Trophoblast cell (in vitro differentiated cells and primary cell): ENCODE measurements around the gene GPHA2.

Experiments used
- DNase-seq, 2 donors: peaks; one replicate each; pipeline ENCODE4 v3.0.0-alpha.2; 2016
- H2AFZ ChIP-seq: 2 replicates; pipeline ENCODE4 v1.6.1; 2013; ENCODE audit warnings: low read length, moderate library complexity, mild to moderate bottlenecking; ENCODE audit not compliant: insufficient read depth, poor library complexity
- H2AK5ac ChIP-seq: 2 replicates; pipeline ENCODE4 v1.6.1; 2013; ENCODE audit warnings: mild to moderate bottlenecking, low read length
- H2BK120ac ChIP-seq: 2 replicates; pipeline ENCODE4 v1.6.1; 2013; ENCODE audit warnings: low read length, mild to moderate bottlenecking, moderate library complexity; ENCODE audit not compliant: insufficient read depth, poor library complexity
- H2BK12ac ChIP-seq: 2 replicates; pipeline ENCODE4 v1.6.1; 2013; ENCODE audit warnings: mild to moderate bottlenecking, low read length, moderate library complexity
- H2BK5ac ChIP-seq: 2 replicates; pipeline ENCODE4 v1.6.1; 2013; ENCODE audit warnings: low read length, low read depth, moderate library complexity, mild to moderate bottlenecking; ENCODE audit not compliant: poor library complexity
- H3K14ac ChIP-seq: 2 replicates; pipeline ENCODE4 v1.6.1; 2013; ENCODE audit warnings: mild to moderate bottlenecking, low read length
- H3K18ac ChIP-seq: 2 replicates; pipeline ENCODE4 v1.6.1; 2013; ENCODE audit warnings: mild to moderate bottlenecking, low read length
- H3K23ac ChIP-seq: 2 replicates; pipeline ENCODE4 v1.6.1; 2013; ENCODE audit warnings: low read length
- H3K27ac ChIP-seq: 2 replicates; pipeline ENCODE4 v1.5.1; 2013; ENCODE audit warnings: low read depth, mild to moderate bottlenecking, inconsistent platforms, low read length, moderate library complexity
- H3K27me3 ChIP-seq: 2 replicates; pipeline ENCODE4 v1.6.1; 2013; ENCODE audit warnings: inconsistent platforms, mild to moderate bottlenecking, low read length, moderate library complexity; ENCODE audit not compliant: insufficient read depth
- H3K36me3 ChIP-seq, 2 experiments: 1 replicate in 1 of 2; 2 replicates in 1 of 2; pipeline ENCODE4 v1.6.1; 2013; ENCODE audit warnings: low read length in 2 of 2, mild to moderate bottlenecking in 2 of 2, moderate library complexity in 1 of 2; ENCODE audit not compliant: insufficient read depth in 2 of 2, control insufficient read depth in 1 of 2
- H3K4ac ChIP-seq: 2 replicates; pipeline ENCODE4 v1.6.1; 2013; ENCODE audit warnings: low read depth, mild to moderate bottlenecking, low read length, moderate library complexity
- H3K4me1 ChIP-seq, 2 experiments: 1 replicate in 1 of 2; 2 replicates in 1 of 2; pipeline ENCODE4 v1.6.1; 2013; ENCODE audit warnings: low read length in 2 of 2, mild to moderate bottlenecking in 2 of 2, moderate library complexity in 1 of 2; ENCODE audit not compliant: insufficient read depth in 2 of 2, control insufficient read depth in 1 of 2
- H3K4me2 ChIP-seq: 2 replicates; pipeline ENCODE4 v1.6.1; 2013; ENCODE audit warnings: inconsistent platforms, mild to moderate bottlenecking, low read length, moderate library complexity
- H3K4me3 ChIP-seq: 2 replicates; pipeline ENCODE4 v1.5.1; 2013; ENCODE audit warnings: mild to moderate bottlenecking, low read depth, low read length, inconsistent platforms
- H3K79me1 ChIP-seq: one replicate; pipeline ENCODE4 v1.6.1; 2013; ENCODE audit warnings: low read length
- H3K79me2 ChIP-seq: 2 replicates; pipeline ENCODE4 v1.6.1; 2013; ENCODE audit warnings: low read length, mild to moderate bottlenecking; ENCODE audit not compliant: control insufficient read depth, insufficient read depth, poor library complexity
- H3K9ac ChIP-seq: 2 replicates; pipeline ENCODE4 v1.6.1; 2013; ENCODE audit warnings: mild to moderate bottlenecking, low read length
- H3K9me3 ChIP-seq: 2 replicates; pipeline ENCODE4 v1.6.1; 2013; ENCODE audit warnings: low read depth, mild to moderate bottlenecking, control low read depth, inconsistent platforms, low read length; ENCODE audit not compliant: insufficient read depth
- H4K12ac ChIP-seq: 2 replicates; pipeline ENCODE4 v1.6.1; 2013; ENCODE audit warnings: low read depth, mild to moderate bottlenecking, low read length, moderate library complexity
- H4K8ac ChIP-seq: 2 replicates; pipeline ENCODE4 v1.6.1; 2013; ENCODE audit warnings: low read depth, mild to moderate bottlenecking, low read length, moderate library complexity
- H4K91ac ChIP-seq: one replicate; pipeline ENCODE4 v1.6.1; 2013; ENCODE audit warnings: low read depth, mild to moderate bottlenecking, low read length, moderate library complexity
- WGBS: extraction: QIAGEN DNeasy Blood & Tissue Kit; methylation state at CpG from one replicate; pipeline ENCODE4 v1.1.7; 2013; ENCODE audit warnings: missing lambda C conversion rate; ENCODE audit not compliant: insufficient read length, insufficient coverage; ENCODE audit errors: extremely low coverage; 5-methylcytosine and 5-hydroxymethylcytosine counted together

Gene GPHA2

DNA sequence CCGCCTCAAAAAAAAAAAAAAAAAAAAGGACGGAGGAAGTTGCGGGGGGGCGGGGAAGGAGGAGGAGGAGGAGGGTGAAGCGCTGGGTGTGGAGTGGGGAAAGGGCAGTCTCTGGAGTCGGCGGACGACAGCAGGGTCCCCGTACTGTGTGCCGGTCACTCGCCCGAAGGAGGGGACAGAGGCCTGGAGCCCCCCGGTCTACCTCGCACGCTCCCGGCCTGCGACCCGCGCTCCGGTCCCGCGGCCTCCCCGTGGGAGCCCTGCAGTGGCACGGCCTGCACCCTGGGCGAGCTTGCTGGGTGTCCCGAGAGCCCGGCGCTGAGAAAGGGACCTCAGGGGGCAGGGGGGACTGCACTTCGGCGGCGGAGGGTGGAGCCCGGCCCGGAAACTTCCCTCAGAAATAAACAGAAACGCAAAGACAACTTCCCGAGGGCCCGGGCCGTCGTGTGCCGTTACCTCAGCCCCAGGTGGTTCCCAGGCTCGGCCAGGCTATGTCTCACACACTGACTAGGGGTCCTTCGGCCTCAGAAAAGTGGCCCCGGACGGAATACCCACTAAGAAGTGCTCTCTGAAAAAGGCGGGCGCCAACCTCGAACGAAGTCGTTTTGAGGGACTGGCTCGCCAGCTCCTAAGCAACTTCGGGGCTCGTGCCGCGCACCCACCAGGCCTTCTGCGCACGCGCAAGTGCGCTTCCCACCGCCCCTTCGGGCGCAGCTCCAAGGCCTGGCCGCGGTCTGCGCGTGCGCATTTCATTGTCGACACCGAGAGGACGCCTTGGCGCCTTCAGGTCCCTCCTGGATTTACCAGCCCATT, 35.9 kb upstream of the GPHA2 start, which contains the start of gene MAJIN:
Gene MAJIN (minus strand): TSS at position 688 of the 813 bp plus-strand sequence. CDS start 12,703 bp downstream, outside the sequence.
- no peaks in the 10 kb centered on the region for H3K4me1 ChIP-seq
- H2BK120ac ChIP-seq, result no peak within 1 kb of the TSS
- H3K23ac ChIP-seq, result no peak within 1 kb of the TSS
- no peak within 1 kb of the TSS for H3K4ac ChIP-seq
- DNase-seq, result peak; percentile 91 to 92
- H4K12ac ChIP-seq, result no peak within 1 kb of the TSS
- no peak within 1 kb of the TSS for H3K14ac ChIP-seq
- no peak within 1 kb of the TSS for H4K8ac ChIP-seq
- no peak within 1 kb of the TSS for H2AFZ ChIP-seq
- H2BK5ac ChIP-seq, result peak within 1 kb of the TSS; percentile 14
- H3K36me3 ChIP-seq, result no peaks in the 10 kb centered on the region
- no peak within 1 kb of the TSS for H3K9ac ChIP-seq
- no peaks in the 10 kb centered on the region for H3K9me3 ChIP-seq
- H3K27me3 ChIP-seq, result no peaks in the 10 kb centered on the region
- H3K79me1 ChIP-seq, result no peaks in the 10 kb centered on the region
- H3K4me3 ChIP-seq, result no peak within 1 kb of the TSS
- no peak within 1 kb of the TSS for H2AK5ac ChIP-seq
- H4K91ac ChIP-seq, result no peak within 1 kb of the TSS
- no peak within 1 kb of the TSS for H2BK12ac ChIP-seq
- H3K18ac ChIP-seq, result no peak within 1 kb of the TSS
- H3K4me2 ChIP-seq, result peak within 1 kb of the TSS; percentile 4
- no CpG with 5 or more reads among the region's 69 CpGs for WGBS
- no peak within 1 kb of the TSS for H3K27ac ChIP-seq
- no peaks in the 10 kb centered on the region for H3K79me2 ChIP-seq

- DNase-seq, result no peak
- no CpG with 5 or more reads among the region's 8 CpGs for WGBS
Observed at GRCh38 chr11:64970731-64971151, 35.0 kb upstream of the GPHA2 start.

GRCh38 chr11:64969209-64969608, 33.5 kb upstream of the GPHA2 start:
- no peak overlapping the region for H2AK5ac ChIP-seq
- H2BK12ac ChIP-seq, result no peak overlapping the region
- H3K4me3 ChIP-seq, result no peak overlapping the region
- no peak overlapping the region for H3K4me2 ChIP-seq
- H3K14ac ChIP-seq, result no peak overlapping the region
- no peak overlapping the region for H3K23ac ChIP-seq
- H3K79me1 ChIP-seq, result no peaks in the 10 kb centered on the region
- DNase-seq, result peak in 1 of 2 donors; percentile 66
- no peak overlapping the region for H3K4ac ChIP-seq
- no peak overlapping the region for H2BK120ac ChIP-seq
- no peaks in the 10 kb centered on the region for H3K9me3 ChIP-seq
- no peak overlapping the region for H3K27ac ChIP-seq
- no peaks in the 10 kb centered on the region for H3K27me3 ChIP-seq
- no peak overlapping the region for H3K9ac ChIP-seq
- no peak overlapping the region for H2BK5ac ChIP-seq
- H4K91ac ChIP-seq, result no peak overlapping the region
- WGBS, result no CpG with 5 or more reads among the region's 5 CpGs
- H4K8ac ChIP-seq, result no peak overlapping the region
- H3K4me1 ChIP-seq, result no peaks in the 10 kb centered on the region
- no peaks in the 10 kb centered on the region for H3K36me3 ChIP-seq
- no peak overlapping the region for H4K12ac ChIP-seq
- no peak overlapping the region for H3K18ac ChIP-seq
- H3K79me2 ChIP-seq, result no peaks in the 10 kb centered on the region
- no peak overlapping the region for H2AFZ ChIP-seq

More at GRCh38 chr11:64970731-64971151, 35.0 kb upstream of the GPHA2 start:
- Histone ChIP-seq H3K9me3 (no peaks in the 10 kb centered on the region), H2BK12ac (no peak overlapping the region), H3K4me3 (no peak overlapping the region), H4K12ac (no peak overlapping the region), H3K27me3 (no peaks in the 10 kb centered on the region), H4K91ac (no peak overlapping the region), H3K4ac (no peak overlapping the region), H3K23ac (no peak overlapping the region), H4K8ac (no peak overlapping the region), H3K27ac (no peak overlapping the region), H3K4me2 (no peak overlapping the region), H2BK5ac (peak overlapping the region; percentile 14), H3K36me3 (no peaks in the 10 kb centered on the region), H2AK5ac (no peak overlapping the region), H3K79me2 (no peaks in the 10 kb centered on the region), H3K79me1 (no peaks in the 10 kb centered on the region), H3K4me1 (no peaks in the 10 kb centered on the region), H2AFZ (no peak overlapping the region), H3K9ac (no peak overlapping the region), H3K14ac (no peak overlapping the region), H2BK120ac (no peak overlapping the region), H3K18ac (no peak overlapping the region)

GRCh38 chr11:64967375-64967774, 31.7 kb upstream of the GPHA2 start:
- no peak overlapping the region for H2BK12ac ChIP-seq
- no CpG with 5 or more reads among the region's 3 CpGs for WGBS

More at GRCh38 chr11:64967375-64967774, 31.7 kb upstream of the GPHA2 start:
- no peak for DNase-seq
- Histone ChIP-seq H2AK5ac (no peak overlapping the region), H2BK120ac (no peak overlapping the region), H3K4me3 (no peak overlapping the region), H3K4me1 (no peaks in the 10 kb centered on the region), H3K79me2 (no peaks in the 10 kb centered on the region), H4K91ac (no peak overlapping the region), H3K4ac (no peak overlapping the region), H3K36me3 (no peaks in the 10 kb centered on the region), H3K4me2 (no peak overlapping the region), H3K27ac (no peak overlapping the region), H3K23ac (no peak overlapping the region), H3K27me3 (no peaks in the 10 kb centered on the region), H3K79me1 (no peaks in the 10 kb centered on the region), H3K9me3 (no peaks in the 10 kb centered on the region), H3K14ac (no peak overlapping the region), H4K12ac (no peak overlapping the region), H2BK5ac (no peak overlapping the region), H3K9ac (no peak overlapping the region), H4K8ac (no peak overlapping the region), H3K18ac (no peak overlapping the region), H2AFZ (no peak overlapping the region)
